ENCODE data around the gene NCBP2L.

DNA sequence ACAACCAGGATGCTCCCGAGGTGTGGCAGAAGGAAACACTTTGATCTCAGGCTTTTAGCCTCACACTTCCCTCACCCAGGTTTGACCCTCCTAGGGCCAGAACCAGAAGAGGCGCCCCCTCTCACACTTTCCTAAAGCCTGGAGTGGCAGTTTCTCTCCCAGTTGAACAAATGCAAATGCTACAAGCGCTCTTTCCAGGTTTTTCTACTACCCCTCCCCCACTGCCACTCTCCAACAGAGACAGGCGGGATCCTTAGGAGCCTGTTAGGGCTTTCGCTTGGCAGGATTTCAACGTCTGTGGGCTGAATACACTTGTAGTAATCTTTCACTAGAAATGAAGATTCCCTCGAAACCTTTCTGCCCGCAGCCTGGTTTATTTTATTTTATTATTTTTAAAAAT is 4.3 kb upstream of the NCBP2L start:
- TF ChIP-seq EZH2 (IDR thresholded peaks at IDR 0.05; ENCODE audit: borderline replicate concordance) (no peak), EZH2phosphoT487 (IDR thresholded peaks at IDR 0.05; ENCODE audit: low read depth, severe bottlenecking, unreplicated experiment) (no peak)
- TF ChIP-seq, protein P1, sequence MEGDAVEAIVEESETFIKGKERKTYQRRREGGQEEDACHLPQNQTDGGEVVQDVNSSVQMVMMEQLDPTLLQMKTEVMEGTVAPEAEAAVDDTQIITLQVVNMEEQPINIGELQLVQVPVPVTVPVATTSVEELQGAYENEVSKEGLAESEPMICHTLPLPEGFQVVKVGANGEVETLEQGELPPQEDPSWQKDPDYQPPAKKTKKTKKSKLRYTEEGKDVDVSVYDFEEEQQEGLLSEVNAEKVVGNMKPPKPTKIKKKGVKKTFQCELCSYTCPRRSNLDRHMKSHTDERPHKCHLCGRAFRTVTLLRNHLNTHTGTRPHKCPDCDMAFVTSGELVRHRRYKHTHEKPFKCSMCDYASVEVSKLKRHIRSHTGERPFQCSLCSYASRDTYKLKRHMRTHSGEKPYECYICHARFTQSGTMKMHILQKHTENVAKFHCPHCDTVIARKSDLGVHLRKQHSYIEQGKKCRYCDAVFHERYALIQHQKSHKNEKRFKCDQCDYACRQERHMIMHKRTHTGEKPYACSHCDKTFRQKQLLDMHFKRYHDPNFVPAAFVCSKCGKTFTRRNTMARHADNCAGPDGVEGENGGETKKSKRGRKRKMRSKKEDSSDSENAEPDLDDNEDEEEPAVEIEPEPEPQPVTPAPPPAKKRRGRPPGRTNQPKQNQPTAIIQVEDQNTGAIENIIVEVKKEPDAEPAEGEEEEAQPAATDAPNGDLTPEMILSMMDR (IDR thresholded peaks at IDR 0.05; ENCODE audit: poor library complexity), result no peak

Data from hepatocyte (in vitro differentiated cells).